ENCODE results near the gene DCLK1.
"Not testable (repeated sequence)": the region's sequence is repeated elsewhere in the genome, so short reads cannot be mapped to it uniquely, and the experiment has no call there.

Gene DCLK1

DNA sequence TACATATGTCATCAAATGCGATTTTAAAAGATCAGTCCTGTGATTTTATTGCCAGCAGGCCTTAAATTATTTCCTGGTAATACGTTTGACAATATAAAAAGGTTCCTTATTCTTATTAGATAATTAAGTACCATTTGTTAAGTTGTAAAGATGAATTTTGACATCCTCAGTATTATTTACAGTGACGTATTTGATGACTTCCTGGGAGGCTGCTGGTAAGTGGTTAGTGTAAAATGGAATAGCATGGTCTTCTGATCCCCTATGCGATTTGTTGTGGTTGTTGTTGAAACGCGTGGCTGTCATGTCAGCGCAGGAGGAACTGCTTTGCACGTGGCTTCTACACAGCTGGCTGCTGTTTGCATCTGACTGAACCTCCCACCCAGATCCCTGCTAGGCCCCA, 99.7 kb downstream of the DCLK1 start:
- DNase-seq = no peak

DNA sequence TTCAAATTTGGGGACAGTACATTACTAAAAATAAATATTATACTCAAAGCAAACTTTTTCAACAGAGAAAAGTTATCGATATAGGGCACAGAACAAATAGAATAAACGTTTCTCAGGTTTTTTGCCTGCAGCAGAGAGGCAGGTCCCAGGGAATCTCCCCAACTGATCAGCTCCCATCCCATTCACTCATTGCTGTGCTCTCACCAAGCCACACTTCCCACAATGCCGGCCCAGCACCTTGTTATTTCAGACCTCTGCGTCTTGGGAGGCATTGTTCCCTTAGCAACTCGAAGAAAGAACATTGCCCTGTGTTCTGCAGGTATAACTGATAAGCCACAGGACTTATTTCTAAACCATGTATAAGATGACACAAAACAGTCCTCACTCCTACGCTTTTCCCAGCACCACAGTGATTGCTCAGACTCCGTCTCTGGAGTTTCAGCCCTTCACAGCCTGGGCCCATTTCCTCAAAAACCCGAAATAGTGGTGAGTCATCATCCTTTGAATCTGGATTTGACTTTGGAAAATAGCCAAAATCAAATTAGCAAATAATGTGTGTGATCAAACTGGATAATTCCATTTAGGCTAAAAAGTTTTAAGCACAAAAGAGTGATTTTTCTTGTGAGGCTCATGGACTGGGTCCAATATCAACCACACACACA, 100.4 kb downstream of the DCLK1 start:
- DNase-seq = no peak

DNA sequence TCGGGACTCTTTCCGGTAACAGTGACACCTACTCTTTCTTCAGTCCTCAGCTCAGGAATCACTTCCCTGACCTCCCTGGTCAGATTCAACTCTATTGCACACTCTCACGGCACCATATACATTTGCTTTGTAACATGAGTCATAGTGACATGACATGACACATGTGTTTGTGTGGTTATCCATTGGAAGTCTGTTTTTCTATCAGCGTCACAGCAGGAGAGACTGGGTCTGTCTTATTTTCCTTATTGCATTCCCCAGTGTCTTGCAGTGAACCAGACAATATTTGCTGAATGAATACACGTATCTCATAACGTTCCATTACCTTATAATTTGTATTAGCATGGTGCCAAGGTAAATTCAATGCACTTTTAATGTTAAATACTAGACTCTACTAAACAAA, 102.0 kb downstream of the DCLK1 start:
- no peak for DNase-seq

DNA sequence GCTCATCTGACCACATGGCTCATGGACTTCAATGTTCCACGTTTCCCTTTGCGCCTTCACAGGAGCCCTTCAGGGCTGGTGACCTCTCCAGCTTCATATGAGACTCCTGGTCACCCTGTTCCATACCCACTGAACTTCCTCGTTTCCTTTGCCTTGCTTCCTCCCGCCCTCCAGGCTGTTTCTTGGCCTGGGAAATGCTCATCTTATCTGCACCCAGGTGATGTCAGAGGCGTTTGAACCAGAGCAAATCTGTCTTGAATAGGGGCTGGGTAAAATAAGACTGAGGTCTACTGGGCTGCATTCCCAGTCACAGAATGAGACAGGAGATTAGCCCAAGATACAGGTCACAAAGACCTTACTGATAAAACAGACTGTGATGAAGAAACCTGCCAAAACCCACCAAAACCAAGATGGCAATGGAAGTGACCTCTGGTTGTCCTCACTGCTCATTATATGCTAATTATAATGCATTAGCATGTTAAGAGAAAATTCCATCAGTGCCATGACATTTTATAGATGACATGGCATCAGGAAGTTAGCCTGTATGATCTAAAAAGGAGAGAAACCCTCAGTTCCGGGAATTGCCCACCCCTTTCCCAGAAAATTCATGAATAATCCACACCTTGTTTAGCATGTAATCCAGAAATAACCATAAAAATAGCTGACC, 102.7 kb downstream of the DCLK1 start:
- DNase-seq = no peak

DNA sequence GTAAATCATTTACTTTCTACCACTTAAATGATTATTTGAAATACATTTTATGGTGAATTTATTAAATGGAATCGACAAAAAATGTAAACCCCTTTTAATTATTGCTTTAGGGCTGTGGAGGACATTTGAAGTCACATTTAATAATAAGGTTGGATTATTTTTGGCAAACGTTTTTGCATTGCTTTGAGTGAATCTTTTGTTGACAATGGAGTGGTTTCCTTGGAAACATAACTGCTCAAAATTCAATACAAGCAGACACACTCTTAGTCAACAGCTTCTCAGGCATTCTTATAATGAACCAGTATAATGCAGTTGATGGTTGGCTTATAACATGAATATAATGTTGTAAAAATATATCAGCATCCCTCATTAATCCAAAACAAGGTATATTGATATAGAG, 104.7 kb downstream of the DCLK1 start:
- no peak for DNase-seq

DNA sequence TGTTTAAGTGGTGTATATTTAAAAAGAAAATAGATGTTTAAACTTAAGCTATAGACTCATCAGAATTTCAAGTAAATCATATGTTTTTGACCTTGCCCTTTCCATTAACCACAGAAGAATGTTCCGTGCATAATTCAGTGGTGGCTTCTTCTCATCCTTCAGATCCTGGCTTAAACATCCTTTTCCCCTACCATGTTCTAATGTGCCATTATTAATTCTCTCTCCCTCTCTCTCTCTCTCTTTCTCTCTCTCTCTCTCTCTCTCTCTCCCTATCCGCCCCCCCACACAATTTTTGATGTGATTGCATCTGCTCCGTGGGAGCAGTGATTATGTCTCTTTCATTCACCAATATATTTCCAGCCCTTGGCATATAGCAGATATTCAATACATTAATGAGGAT, 116.4 kb downstream of the DCLK1 start:
- no peak for DNase-seq

DNA sequence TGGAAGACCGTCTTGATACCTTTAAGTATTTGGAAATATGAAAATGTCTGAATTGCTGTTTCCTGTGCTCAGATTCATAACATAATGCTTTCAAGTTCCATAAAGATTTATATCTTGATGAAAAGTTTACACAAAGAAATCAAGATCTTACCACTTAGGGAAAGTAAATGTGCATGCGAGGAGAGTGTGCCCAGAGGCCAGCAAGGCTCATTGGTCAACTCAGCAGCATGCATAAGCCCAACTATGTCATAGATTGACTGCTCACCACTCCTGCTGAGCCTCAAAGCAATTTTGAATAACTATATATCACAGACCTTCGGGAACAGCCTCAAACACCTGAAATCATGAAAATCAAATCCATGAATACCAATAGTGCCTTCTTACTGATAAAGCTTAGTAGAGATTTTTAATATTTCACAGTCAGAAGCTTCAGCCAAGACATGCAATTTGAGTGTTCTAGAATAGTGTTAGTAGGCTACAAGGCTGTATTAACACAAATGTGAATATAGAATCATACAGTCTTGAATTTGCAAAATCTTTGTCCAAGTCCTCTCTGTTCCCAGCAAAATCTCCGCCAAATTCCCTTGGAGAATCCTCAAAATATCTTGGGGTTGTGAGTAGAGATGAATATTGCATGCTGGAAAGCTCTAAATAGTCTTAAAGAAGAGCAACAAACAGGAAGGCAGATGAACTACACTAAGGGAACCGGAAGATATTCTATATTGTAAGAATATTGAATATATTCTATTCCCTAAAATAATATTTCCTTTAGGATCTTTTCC, 124.1 kb downstream of the DCLK1 start:
- no peak for DNase-seq

DNA sequence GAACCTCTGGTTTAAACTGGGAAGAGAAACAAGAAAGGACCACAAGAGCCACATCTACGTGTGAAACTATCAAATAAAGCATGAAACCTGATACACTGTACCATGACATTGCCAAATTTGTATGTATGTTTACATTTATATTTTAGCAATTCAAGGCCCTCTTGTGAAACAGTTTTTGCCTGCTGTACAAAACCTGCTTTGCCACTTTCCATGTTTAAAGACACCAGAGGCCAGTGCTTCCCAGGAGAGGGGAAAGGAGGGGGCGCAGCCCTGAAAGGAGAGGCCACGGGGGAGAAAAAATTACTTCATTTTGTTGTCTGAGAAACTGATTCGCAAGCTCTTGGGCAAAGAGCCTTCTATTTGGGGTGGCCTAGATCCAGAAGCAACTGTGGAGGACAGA, 124.8 kb downstream of the DCLK1 start:
- DNase-seq = no peak

DNA sequence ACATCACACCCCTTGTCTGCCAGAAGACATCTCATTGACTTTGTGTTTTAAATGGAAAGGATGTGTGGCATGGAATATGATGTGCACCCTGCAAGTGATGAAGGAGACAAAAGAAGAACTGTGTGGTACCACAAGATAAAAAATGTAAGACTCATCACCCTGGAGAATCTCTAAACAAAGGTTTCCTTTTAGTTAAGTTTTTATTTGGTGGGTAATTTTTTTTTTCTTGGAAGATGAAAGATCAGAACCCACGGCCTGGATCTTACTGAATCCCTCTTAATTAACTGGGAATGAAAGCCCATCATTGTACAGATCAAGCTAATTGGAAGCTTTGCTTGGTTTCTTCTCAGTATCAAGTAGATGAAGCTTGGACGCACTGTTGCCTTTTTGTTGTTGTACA, 129.6 kb downstream of the DCLK1 start:
- no peak for DNase-seq

DNA sequence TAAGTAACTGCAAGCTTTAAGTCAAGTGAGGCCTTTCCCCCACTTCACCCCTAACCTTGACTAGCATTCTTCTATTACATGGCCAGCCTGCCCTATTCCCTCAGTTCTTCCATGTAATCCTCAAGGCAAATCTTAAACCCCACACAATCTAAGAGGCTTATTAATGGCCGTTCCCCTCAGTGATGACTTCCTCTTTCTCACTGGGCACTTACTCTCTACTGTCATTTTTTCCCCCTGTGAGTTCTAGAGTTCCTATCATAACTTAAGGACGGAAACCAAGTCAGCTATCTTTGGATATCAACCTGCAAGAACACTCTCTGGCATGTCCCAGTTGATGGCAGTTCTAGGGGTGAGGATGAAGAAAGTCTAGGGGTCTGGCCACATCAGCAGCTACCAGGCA, 131.2 kb downstream of the DCLK1 start:
- no peak for DNase-seq

DNA sequence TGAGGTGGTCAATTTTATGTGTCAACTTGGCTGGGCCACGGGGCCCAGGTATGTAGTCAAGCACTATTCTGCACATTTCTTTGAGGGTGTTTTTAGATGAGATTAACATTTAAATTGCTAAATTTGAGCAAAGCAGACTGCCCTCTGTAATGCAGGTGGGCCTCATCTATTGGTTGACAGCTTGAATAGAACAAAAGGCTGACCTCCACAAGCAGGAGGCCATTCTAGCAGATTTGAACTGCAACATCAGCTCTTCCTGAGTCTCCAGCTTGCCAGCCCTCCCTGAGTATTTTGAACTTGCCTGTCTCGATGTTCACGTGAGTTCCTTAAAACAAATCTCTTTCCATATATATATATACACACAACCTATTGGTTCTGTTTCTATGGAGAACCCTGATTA, 134.8 kb downstream of the DCLK1 start:
- no peak for DNase-seq

DNA sequence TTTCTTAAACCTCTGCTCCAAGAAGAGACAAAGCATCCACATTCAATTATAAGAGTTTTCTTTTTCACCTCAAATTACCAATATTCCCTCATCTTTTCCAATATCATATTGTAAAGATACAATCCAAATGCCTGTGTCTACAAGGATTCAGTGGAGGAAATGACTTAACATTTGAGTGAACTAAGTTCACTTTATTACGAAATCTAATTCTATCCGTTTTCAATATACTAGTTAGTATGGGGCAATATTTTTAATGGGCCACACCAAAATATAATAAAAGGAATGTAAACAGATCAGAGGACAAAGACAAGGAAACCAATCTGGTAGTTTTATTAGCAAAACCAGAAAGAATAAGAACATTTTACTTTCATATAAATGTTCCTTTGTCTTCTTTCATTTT, 136.0 kb downstream of the DCLK1 start:
- DNase-seq = no peak

DNA sequence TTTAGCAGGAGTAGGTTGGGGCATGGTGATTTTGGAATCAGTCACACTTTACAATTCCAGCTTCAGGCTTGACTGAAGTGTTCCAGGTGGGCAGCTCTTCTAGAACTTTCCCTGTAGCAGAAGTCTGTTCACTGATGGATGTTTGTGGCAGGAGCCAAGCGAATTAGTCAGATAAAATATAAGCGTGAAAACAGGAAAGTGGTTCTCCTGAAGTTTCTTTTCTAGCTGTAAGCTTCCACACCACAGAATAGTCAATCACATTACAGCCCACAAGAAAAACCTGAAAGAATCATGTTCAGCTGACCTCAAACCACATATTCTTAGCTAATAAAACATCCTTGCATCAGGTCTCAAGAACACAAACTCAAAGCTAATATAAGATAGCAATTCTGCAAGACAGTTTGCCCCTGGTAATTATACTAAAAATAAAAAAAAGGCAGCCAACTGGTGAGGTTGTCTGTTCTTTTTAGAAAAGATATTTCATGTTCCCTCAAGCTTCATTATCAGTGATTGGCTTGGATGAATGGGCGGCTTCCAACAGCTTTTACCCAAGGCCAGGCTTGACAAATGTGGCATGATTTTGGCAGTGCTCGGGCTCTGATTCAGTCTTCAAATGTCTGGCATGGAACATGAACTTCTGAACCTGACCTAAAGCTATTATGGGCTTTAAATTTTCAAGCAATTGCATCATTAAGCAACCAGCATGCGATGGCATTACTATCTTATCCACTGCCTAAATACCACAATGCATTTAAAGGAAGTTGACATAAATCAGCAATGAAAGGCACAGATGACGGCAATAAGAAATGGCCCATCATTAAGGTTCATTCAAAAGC, 136.8 kb downstream of the DCLK1 start:
- no peak for DNase-seq

DNA sequence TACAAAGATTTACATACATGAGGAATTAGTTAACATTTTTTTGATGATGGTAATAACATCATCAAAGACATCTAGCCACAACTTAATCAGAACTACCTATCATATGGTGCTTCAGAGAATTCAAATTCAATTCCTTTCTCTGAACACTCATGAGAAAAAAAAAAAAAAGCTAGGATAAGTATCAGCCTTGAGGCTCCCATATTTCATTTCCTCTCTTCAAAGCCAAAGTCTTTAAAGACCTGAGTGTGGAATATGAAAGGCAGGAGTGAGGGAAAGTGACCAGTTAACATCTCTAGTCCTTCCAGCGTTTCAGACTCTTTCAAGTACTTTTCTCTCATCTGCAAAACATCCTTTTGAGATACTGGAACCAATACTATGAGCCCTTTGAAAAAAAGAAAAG, 137.5 kb downstream of the DCLK1 start:
- no peak for DNase-seq

DNA sequence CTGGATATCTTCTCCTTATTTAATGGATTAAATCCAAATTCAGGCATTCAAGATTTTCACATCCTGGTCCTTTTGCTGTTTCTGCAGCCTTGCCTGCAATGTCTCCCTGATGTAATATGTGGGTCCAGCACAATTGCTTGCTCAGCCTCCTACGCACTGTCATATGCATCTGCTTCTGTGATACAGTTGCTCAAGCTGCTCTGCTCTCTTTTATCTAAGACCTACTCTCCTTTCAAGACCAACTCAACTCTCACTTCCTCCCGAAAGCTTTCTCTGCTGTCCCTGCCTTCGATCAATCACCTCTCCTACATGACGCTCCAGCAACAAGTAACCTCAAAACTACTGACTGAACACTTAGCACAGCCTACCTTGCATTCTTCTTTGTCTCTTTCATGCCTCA, 138.2 kb downstream of the DCLK1 start:
- DNase-seq = no peak

DNA sequence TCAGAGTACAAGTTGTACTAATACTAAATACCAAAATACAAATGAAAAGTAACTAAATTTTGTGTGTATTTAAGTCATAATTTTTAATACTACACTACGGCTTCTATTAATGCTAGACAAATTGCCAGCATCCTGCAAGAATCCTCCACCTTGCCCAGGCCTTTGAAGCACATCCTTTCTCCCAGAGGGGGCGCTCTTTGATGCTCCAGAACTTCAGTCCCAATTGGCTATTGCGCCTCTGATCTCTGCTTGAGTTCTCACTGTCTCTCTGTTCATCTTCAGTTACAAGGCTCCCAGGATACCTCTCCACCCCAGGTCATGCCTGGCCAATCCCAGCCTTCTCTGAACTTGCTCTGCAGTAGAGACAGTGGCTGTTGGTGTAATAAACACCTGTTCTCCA, 141.0 kb downstream of the DCLK1 start:
- no peak for DNase-seq

DNA sequence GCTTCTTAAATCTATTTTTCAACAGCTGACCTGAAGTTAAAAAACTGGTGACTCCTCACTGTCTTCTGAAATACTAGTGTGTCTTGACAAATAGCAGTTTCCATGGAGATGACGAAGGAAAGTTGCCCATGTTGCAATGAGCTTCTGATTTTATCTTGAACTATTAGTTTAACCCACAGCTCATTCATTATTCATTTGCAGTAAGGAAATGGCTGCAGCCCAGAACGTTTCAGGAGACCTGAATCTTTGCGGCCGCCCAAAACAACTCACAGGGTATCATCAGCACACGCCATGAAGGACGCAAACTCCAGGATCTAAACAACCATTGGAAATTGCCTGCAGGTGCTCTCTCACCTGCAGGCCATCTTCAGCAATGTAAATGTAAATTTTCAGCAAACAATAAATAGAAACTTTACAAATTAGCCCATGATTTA, 142.5 kb downstream of the DCLK1 start:
- DNase-seq = no peak

DNA sequence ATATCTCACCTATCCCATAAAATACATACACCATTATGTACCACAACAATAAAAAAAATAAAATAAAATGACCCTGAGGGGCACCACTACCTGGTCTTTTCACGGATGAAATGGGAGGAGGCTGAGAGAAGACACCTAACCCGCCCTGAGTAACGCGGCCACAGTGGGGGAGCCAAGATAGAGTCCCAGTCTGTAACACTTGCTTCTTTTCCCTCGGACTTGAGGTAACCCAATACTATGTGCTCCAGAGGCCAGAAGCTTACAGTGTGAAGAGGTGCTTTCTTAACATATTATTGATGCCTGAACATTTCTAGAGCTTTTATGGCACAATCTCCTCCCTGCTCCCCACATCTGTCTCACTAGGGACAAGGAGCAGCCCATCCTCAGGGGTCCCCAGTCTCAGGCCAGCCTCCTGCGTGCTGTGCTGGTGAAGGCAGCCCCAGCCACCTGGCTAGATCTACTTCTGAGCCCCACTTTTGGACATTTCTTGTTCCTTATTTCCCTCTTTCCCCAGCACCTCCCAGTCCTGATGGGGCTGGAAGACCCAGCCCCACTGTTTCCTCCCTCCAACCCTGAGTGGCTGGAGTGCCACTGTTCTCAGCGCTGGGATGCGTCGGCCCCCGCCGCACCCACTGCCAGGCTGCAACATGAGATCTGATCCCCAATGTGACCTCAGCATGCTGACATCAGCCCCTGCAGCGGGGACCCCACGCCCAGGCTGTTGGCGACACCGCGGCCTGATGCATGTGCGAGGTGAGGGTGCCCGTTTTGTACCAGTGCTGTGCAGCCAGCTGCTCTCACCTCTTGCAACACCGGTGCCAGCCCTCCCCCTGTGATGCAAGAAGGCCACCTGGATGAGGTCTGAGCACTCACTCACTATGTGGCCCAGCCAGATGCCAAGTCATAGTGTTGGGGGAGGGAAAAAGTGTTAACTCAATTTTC, 143.3 kb downstream of the DCLK1 start:
- no peak for DNase-seq

DNA sequence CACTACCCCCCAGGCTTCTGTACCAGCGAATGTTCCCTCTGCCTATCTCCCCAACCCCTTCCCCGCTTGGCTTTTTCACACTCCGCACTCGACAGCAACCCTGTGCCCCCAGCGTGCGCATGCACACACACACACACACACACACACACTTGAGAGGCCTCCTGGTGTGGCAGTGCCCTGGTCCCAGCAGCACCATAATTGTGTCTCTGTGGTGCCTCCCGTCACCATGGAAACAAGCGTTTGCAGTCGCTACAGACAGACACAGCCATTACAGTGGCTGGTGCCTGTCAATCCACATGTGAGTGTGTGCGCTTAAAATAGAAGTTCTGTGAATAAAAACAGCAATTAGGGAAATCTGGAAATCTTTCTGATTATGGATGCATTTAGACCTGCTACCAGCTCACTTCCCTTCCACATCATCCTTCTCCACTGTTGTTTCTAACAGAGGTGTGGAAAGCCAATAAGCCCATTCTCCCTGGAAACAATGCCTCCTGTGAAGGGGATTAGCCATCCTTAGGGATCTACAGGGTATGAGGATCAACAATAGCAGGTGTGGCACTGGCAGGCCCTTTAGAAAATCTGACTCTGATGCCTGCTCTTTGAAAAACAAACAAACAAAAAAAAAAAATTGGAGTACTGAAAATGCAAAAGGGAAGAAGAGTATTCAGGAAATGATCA, 146.3 kb downstream of the DCLK1 start:
- DNase-seq = no peak

DNA sequence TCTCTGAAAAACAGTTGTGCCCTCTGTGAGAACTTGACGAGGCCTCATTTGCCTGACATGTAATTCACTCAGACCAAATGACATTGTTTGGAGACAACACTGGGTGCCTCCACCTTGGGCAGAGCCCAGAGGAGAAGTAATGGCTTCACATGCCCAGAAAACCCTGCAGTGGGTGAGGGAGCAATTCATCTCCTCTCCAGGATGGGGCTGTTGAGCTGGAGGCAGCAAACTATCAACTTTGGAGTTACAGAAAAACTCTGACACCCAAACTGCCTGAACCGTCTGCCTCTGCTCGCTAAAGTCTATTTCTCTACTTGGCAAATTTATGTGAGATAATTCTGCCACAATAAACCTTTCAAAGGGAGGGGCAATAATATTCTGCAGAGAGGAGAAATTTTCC, 146.9 kb downstream of the DCLK1 start:
- no peak for DNase-seq

DNA sequence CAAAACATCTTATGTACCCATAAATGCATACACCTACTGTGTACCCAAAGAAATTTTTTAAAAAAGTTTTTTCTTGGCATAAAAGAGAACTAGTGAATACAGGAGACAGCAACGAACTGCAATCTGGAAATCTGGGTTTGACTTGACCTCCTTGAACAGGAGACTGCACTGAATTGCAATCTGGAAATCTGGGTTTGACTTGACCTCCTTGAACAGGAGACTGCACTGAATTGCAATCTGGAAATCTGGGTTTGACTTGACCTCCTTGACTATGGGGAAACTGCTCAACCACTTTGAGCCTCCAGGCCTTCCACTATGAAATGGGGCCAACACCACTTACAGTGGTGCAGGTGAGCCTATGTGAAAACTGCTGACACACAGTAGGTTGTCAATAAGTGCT, 147.5 kb downstream of the DCLK1 start:
- DNase-seq = not testable (repeated sequence)

DNA sequence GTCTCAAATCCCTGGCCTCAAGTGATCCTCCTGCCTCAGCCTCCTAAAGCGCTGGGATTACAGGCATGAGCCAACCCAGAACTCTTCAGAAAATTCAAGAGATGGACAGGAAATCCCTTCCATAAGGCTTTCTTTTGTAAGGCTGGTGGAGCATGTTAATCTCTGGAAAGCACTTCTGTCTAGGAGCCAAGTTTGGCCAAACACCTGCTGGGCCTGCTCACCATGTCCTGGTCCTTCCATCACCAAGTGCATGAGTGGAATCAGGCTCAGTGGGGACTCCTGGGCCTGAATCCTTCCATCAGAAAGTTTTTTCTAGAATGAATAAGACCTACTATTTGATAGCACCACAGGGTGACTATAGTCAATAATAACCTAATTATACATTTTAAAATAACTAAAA, 148.0 kb downstream of the DCLK1 start:
- no peak for DNase-seq

Data from activated CD8-positive, alpha-beta memory T cell treated with anti-CD3 and anti-CD28 coated beads, Interleukin-2, amount 50 U/mL, for 48 hours (primary cell).